ENCODE results near the gene PRKAG2.
"Not testable (repeated sequence)": the region's sequence is repeated elsewhere in the genome, so short reads cannot be mapped to it uniquely, and the experiment has no call there.

Gene PRKAG2

GRCh38 chr7:151544183-151544582 lies 332.7 kb downstream of the PRKAG2 start:
- no peaks in the 10 kb centered on the region for H3K9me3 ChIP-seq (ENCODE audit: low read length)
- H3K4me1 ChIP-seq (ENCODE audit: insufficient read depth, low read length): peaks cover 9% of the 10 kb centered on the region
- no peak overlapping the region for H3K4me3 ChIP-seq (ENCODE audit: low read length)
- H2AFZ ChIP-seq (ENCODE audit: low read depth, low read length): no peak overlapping the region
- H3K27me3 ChIP-seq (ENCODE audit: insufficient read depth, low read length): no peaks in the 10 kb centered on the region
- no peaks in the 10 kb centered on the region for H3K36me3 ChIP-seq (ENCODE audit: insufficient read depth, low read length)

- H3K27me3 ChIP-seq (ENCODE audit: insufficient read depth, low read length): no peaks in the 10 kb centered on the region
- H2AFZ ChIP-seq (ENCODE audit: low read depth, low read length): no peak overlapping the region
- no peaks in the 10 kb centered on the region for H3K36me3 ChIP-seq (ENCODE audit: insufficient read depth, low read length)
- H3K9me3 ChIP-seq (ENCODE audit: low read length): no peaks in the 10 kb centered on the region
- H3K4me3 ChIP-seq (ENCODE audit: low read length): no peak overlapping the region
- H3K4me1 ChIP-seq (ENCODE audit: insufficient read depth, low read length): peaks cover 20% of the 10 kb centered on the region
These were observed 334.2 kb downstream of the PRKAG2 start for GRCh38 chr7:151542606-151543130.

DNA sequence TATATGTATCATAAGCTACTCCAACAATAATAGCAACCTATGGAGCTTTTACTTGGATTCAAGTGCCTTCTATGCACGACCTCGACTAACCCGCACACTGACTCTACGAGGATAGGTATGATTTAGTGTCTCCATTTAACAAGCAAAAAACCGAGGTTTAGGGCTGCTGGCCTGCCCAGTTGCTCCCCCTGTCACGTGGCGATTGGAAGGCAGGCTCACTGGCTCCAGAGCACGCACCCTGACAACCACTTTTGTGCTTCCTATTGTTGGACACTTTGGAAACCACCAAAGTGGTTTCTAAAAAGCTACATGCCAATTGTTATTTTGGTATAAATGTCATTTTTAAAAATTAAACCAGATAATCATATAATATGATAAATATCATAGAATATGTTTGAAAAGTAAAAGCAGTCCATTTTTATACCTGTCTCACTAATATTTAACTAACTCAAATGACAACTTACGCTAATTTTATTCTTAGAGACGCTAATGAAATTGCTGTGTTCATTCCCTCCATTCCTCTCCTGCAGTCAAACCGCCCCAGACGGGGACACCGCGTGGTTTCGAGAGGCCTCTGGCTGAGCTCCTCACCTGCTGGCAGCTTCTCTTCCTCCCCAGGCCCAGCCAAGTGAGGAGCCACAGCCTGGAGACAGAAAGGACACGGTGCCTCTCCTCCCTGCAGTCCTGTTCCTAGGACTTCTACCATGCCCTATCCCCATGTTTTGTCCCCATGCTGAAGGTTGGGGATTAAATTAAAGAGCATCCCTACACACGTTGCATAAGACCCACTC lies 335.0 kb downstream of the PRKAG2 start:
- H3K36me3 ChIP-seq (ENCODE audit: insufficient read depth, low read length): no peaks in the 10 kb centered on the region
- H3K4me3 ChIP-seq (ENCODE audit: low read length): no peak overlapping the region
- H2AFZ ChIP-seq (ENCODE audit: low read depth, low read length): no peak overlapping the region
- H3K9me3 ChIP-seq (ENCODE audit: low read length): no peaks in the 10 kb centered on the region
- H3K4me1 ChIP-seq (ENCODE audit: insufficient read depth, low read length): peaks cover 25% of the 10 kb centered on the region
- no peaks in the 10 kb centered on the region for H3K27me3 ChIP-seq (ENCODE audit: insufficient read depth, low read length)

- Histone ChIP-seq H3K4me3 (ENCODE audit: low read length) (no peak overlapping the region), H2AFZ (ENCODE audit: low read depth, low read length) (no peak overlapping the region), H3K27me3 (ENCODE audit: insufficient read depth, low read length) (no peaks in the 10 kb centered on the region), H3K9me3 (ENCODE audit: low read length) (no peaks in the 10 kb centered on the region), H3K36me3 (ENCODE audit: insufficient read depth, low read length) (no peaks in the 10 kb centered on the region), H3K4me1 (ENCODE audit: insufficient read depth, low read length) (peaks cover 25% of the 10 kb centered on the region)
These were observed 336.8 kb downstream of the PRKAG2 start for GRCh38 chr7:151540146-151540545.

- H3K4me3 ChIP-seq (ENCODE audit: low read length): peak overlapping the region; percentile 41
- no peaks in the 10 kb centered on the region for H3K36me3 ChIP-seq (ENCODE audit: insufficient read depth, low read length)
- H3K4me1 ChIP-seq (ENCODE audit: insufficient read depth, low read length): peaks cover 25% of the 10 kb centered on the region
- no peaks in the 10 kb centered on the region for H3K9me3 ChIP-seq (ENCODE audit: low read length)
- no peaks in the 10 kb centered on the region for H3K27me3 ChIP-seq (ENCODE audit: insufficient read depth, low read length)
- H2AFZ ChIP-seq (ENCODE audit: low read depth, low read length): peak overlapping the region; percentile 47
These were observed 337.7 kb downstream of the PRKAG2 start for GRCh38 chr7:151539088-151539671.

GRCh38 chr7:151537818-151538561 lies 338.9 kb downstream of the PRKAG2 start:
- no peaks in the 10 kb centered on the region for H3K36me3 ChIP-seq (ENCODE audit: insufficient read depth, low read length)
- H3K27me3 ChIP-seq (ENCODE audit: insufficient read depth, low read length): no peaks in the 10 kb centered on the region
- H3K4me1 ChIP-seq (ENCODE audit: insufficient read depth, low read length): peaks cover 25% of the 10 kb centered on the region
- no peaks in the 10 kb centered on the region for H3K9me3 ChIP-seq (ENCODE audit: low read length)
- no peak overlapping the region for H3K4me3 ChIP-seq (ENCODE audit: low read length)
- H2AFZ ChIP-seq (ENCODE audit: low read depth, low read length): no peak overlapping the region

- H2AFZ ChIP-seq (ENCODE audit: low read depth, low read length); H3K9me3 ChIP-seq (ENCODE audit: low read length); H3K36me3 ChIP-seq (ENCODE audit: insufficient read depth, low read length); H3K27me3 ChIP-seq (ENCODE audit: insufficient read depth, low read length); H3K4me3 ChIP-seq (ENCODE audit: low read length): not testable (repeated sequence)
- H3K4me1 ChIP-seq (ENCODE audit: insufficient read depth, low read length): peaks cover 25% of the 10 kb centered on the region
These were observed 340.7 kb downstream of the PRKAG2 start for GRCh38 chr7:151536178-151536577.

DNA sequence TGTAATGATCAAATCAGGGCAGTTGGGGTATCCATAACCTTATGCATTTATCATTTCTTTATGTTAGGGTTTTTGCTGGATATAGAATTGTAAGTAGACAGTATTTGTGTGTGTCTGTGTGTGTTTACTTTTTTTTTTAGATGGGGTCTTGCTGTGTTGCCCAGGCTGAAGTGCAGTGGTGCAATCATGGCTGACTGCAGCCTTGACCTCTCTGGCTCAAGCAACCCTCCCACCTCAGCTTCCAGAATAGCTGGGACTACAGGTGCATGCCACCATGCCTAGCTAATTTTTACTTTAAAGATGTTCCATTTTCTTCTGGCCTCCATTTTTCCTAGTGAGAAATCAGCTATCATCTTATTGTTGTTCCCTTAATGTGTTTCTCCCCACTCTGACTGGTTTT lies 347.1 kb downstream of the PRKAG2 start:
- Histone ChIP-seq H3K36me3 (ENCODE audit: insufficient read depth, low read length) (no peaks in the 10 kb centered on the region), H3K4me3 (ENCODE audit: low read length) (no peak overlapping the region), H2AFZ (ENCODE audit: low read depth, low read length) (no peak overlapping the region), H3K4me1 (ENCODE audit: insufficient read depth, low read length) (no peaks in the 10 kb centered on the region), H3K27me3 (ENCODE audit: insufficient read depth, low read length) (no peaks in the 10 kb centered on the region), H3K9me3 (ENCODE audit: low read length) (peaks cover 8% of the 10 kb centered on the region)

- Histone ChIP-seq H3K27me3 (ENCODE audit: insufficient read depth, low read length) (no peaks in the 10 kb centered on the region), H2AFZ (ENCODE audit: low read depth, low read length) (no peak overlapping the region), H3K9me3 (ENCODE audit: low read length) (peaks cover 4% of the 10 kb centered on the region), H3K4me1 (ENCODE audit: insufficient read depth, low read length) (no peaks in the 10 kb centered on the region), H3K36me3 (ENCODE audit: insufficient read depth, low read length) (no peaks in the 10 kb centered on the region), H3K4me3 (ENCODE audit: low read length) (no peak overlapping the region)
These were observed 352.1 kb downstream of the PRKAG2 start for GRCh38 chr7:151524845-151525244.

DNA sequence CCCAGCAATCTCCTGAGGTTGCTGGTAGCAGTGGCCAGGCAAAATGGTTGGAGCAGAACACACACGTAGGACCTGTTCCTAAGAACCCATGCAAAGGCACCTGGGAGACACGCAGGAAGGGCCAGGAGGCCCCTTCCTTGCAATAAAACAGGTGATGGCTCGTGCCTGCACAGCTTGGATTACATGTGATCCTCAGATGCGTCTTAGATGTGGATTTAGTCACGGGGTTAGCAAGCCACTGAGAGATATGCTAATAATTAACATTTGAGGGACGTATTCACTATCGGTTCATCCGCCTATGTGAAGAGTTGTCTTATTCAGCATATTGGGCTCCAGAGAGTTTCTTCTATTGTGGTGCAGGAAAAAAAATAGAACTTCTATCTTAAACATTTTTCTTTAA lies 352.6 kb downstream of the PRKAG2 start:
- Histone ChIP-seq H3K36me3 (ENCODE audit: insufficient read depth, low read length) (no peaks in the 10 kb centered on the region), H3K4me1 (ENCODE audit: insufficient read depth, low read length) (no peaks in the 10 kb centered on the region), H3K9me3 (ENCODE audit: low read length) (peaks cover 1% of the 10 kb centered on the region), H2AFZ (ENCODE audit: low read depth, low read length) (no peak overlapping the region), H3K27me3 (ENCODE audit: insufficient read depth, low read length) (no peaks in the 10 kb centered on the region), H3K4me3 (ENCODE audit: low read length) (no peak overlapping the region)

DNA sequence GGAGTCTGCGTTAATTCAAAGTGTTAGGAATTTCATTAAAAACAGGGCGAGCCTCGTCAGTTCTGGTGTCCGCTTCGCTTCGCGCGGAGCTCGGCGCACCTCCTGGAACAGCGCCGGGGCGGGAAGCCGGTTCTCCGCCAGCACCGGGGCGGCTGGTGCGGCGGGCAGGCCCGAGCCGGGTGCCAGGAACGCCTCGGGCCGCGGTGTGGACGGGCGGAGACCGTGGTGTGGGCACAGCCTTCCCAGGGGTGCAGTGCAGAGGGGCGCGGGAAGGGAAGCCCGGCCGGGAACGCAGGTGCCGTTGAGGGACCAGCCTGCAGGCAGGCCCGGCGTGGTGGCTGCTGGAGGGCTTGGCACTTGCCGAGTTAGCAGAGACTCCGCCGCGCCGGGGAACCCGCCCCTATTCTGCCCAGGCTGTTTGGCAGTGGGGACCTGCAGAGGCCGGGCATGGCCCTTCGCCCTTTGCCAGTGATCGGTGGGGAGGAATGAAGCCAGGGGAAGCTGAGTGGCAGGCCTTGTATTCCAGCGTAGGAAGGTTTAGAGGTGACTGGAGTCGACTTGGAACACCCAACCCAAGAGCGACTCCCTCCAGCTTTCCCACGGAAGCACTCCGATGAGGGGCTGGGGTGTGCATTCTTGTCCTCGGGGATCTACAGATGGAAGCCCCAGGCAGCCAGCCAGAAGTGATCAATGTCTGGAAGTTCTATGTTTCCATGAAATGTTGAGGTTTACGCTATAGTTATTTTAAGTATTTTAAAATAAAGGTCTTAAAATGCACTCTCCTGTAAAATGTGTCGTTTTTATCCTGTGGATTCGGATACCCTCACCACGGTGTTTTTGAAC lies 356.3 kb downstream of the PRKAG2 start:
- H3K36me3 ChIP-seq (ENCODE audit: insufficient read depth, low read length): no peaks in the 10 kb centered on the region
- H3K4me3 ChIP-seq (ENCODE audit: low read length): peak overlapping the region; percentile 47
- H3K9me3 ChIP-seq (ENCODE audit: low read length): peaks cover 2% of the 10 kb centered on the region

GRCh38 chr7:151519765-151520418 lies 357.0 kb downstream of the PRKAG2 start, which contains the start of gene RHEB:
Gene RHEB, minus strand, starts transcription at chr7:151519895. Its CDS starts 384 bp downstream, at chr7:151519511.
- Histone ChIP-seq H3K27me3 (ENCODE audit: insufficient read depth, low read length) (no peaks in the 10 kb centered on the region), H3K4me3 (ENCODE audit: low read length) (peak within 1 kb of the TSS; percentile 56), H3K36me3 (ENCODE audit: insufficient read depth, low read length) (no peaks in the 10 kb centered on the region), H3K9me3 (ENCODE audit: low read length) (peaks cover 2% of the 10 kb centered on the region), H2AFZ (ENCODE audit: low read depth, low read length) (peak within 1 kb of the TSS; percentile 28), H3K4me1 (ENCODE audit: insufficient read depth, low read length) (peaks cover 10% of the 10 kb centered on the region)

More for the DNA sequence above, 356.3 kb downstream of the PRKAG2 start:
- H3K27me3 ChIP-seq (ENCODE audit: insufficient read depth, low read length): no peaks in the 10 kb centered on the region
- peak overlapping the region; percentile 28 for H2AFZ ChIP-seq (ENCODE audit: low read depth, low read length)
- H3K4me1 ChIP-seq (ENCODE audit: insufficient read depth, low read length): peaks cover 10% of the 10 kb centered on the region
